Right atrium auricular region (tissue), 2 donors: ENCODE measurements around the gene ARHGAP31. TPM values are rescaled to one million over a fixed set of nuclear protein-coding genes. Genes with fewer than 3 reads are reported as not detected.

Experiments used
- DNase-seq: peaks from one replicate; pipeline ENCODE4 v3.0.0-alpha.2; 2019; ENCODE audit warnings: low spot score
- H3K27ac ChIP-seq, 2 donors: fragments of 200-600 bp; sonication (generic); 1 replicate in 1 of 2; 2 replicates in 1 of 2; pipeline ENCODE4 v1.5.1; 2016 to 2019
- H3K27me3 ChIP-seq, 2 donors: fragments of 200-600 bp; sonication (generic); one replicate each; pipeline versions ENCODE4 v1.5.1 to v1.6.0; 2017 to 2019
- H3K36me3 ChIP-seq: fragments of 200-600 bp; sonication (generic); one replicate; pipeline ENCODE4 v1.5.1; 2016
- H3K4me1 ChIP-seq, 2 donors: fragments of 200-600 bp; sonication (generic); one replicate each; pipeline versions ENCODE4 v1.5.1 to v1.6.0; 2017 to 2019
- H3K4me3 ChIP-seq, 2 donors: fragments of 200-600 bp; sonication (generic); 1 replicate in 1 of 2; 2 replicates in 1 of 2; pipeline ENCODE4 v1.5.1; 2017 to 2019; ENCODE audit warnings: mild to moderate bottlenecking in 1 of 2, moderate library complexity in 1 of 2
- H3K9me3 ChIP-seq, 2 donors: fragments of 200-600 bp; sonication (generic); one replicate each; pipeline ENCODE4 v1.5.1; 2019
- total RNA-seq, 2 donors: library from RNA; depleted of rRNA; stranded (reverse); fragments of >200 nt; gene quantifications; one replicate each; pipeline ENCODE4 v1.1.0, GENCODE V29; 2016
- TF ChIP-seq, protein P1 (sequence below), 2 donors: fragments of 200-600 bp; sonication (generic); IDR thresholded peaks; one replicate each; pipeline ENCODE4 v1.5.1; 2019; ENCODE audit warnings: antibody characterized with exemption in 2 of 2

The ARHGAP31 gene
- total RNA-seq, 2 donors from 2014 or later, result 29.9 to 33.1 TPM

DNA sequence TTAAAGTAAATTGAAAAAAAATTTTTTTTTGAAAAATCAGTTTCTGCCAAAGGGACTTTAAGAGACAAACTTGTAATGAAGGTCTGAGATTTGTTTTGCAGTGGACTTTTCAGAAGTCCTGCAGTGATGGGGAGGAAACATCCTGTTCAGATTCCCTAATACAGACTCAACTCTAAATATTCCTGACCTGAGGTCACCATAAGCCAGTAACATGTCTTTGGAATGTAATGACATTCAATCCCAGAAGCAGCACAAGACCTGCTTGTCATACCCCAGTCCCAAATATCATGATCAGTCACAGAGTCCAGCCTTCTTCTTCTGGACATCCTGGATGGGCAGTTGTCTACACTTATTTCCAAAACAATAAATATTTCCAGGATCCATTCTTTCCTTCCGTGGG, 115.7 kb downstream of the ARHGAP31 start:
- H3K4me3 ChIP-seq, result no peak overlapping the region
- H3K27me3 ChIP-seq, result no peaks in the 10 kb centered on the region
- no peaks in the 10 kb centered on the region for H3K9me3 ChIP-seq
- H3K27ac ChIP-seq, result no peak overlapping the region
- TF ChIP-seq, protein P1, sequence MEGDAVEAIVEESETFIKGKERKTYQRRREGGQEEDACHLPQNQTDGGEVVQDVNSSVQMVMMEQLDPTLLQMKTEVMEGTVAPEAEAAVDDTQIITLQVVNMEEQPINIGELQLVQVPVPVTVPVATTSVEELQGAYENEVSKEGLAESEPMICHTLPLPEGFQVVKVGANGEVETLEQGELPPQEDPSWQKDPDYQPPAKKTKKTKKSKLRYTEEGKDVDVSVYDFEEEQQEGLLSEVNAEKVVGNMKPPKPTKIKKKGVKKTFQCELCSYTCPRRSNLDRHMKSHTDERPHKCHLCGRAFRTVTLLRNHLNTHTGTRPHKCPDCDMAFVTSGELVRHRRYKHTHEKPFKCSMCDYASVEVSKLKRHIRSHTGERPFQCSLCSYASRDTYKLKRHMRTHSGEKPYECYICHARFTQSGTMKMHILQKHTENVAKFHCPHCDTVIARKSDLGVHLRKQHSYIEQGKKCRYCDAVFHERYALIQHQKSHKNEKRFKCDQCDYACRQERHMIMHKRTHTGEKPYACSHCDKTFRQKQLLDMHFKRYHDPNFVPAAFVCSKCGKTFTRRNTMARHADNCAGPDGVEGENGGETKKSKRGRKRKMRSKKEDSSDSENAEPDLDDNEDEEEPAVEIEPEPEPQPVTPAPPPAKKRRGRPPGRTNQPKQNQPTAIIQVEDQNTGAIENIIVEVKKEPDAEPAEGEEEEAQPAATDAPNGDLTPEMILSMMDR (IDR thresholded peaks at IDR 0.05), result no peak
- DNase-seq, result no peak
- no peaks in the 10 kb centered on the region for H3K4me1 ChIP-seq
- H3K36me3 ChIP-seq, result peaks cover 54% of the 10 kb centered on the region

DNA sequence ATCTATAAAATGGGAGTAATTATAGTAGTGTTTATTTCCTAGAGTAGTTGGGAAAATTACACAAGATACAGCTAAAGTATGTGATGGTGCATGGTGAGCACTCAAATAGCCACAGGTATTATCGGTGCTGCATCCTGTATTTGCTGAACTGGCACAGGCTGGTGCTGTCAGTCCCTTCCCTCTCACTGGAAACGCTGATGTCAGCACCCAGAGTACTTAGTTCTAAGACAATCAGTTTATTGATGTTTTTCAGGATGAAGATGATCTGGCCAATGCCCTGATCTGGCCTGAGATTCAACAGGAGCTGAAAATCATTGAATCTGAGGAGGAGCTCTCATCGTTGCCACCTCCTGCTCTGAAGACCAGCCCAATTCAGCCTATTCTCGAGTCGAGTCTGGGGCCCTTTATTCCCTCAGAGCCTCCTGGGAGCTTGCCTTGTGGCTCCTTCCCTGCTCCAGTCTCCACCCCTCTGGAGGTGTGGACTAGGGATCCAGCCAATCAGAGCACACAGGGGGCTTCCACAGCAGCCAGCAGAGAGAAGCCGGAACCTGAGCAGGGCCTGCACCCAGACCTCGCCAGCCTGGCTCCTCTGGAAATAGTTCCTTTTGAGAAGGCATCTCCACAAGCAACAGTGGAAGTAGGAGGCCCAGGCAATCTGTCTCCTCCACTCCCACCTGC, 119.6 kb downstream of the ARHGAP31 start:
- H3K36me3 ChIP-seq, result peaks cover 75% of the 10 kb centered on the region
- peaks cover 0 to 19% of the 10 kb centered on the region in 2 donors for H3K4me1 ChIP-seq
- H3K27ac ChIP-seq, result no peak overlapping the region
- no peaks in the 10 kb centered on the region for H3K9me3 ChIP-seq
- no peak overlapping the region for H3K4me3 ChIP-seq
- no peak for DNase-seq
- H3K27me3 ChIP-seq, result no peaks in the 10 kb centered on the region
- TF ChIP-seq, protein P1 (IDR thresholded peaks at IDR 0.05), result no peak

DNA sequence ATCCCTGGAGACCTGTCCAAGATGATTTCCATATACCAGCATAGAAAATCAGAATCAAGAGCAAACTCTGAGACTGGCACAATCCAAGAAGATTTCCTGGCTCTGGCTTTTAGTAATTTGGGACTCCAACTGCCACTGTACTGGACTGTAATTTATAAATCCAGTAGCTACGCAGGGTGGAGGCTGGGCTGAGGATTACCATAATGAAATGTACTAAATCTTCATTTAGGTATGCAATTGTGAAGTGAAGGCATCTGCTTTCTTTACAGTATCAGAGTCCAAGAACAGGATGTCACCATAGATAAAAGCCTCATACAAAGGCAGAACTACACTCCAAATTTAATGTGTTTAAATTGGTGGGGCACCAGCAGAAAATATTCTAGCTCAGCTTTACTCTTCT, 122.7 kb downstream of the ARHGAP31 start:
- peaks cover 0 to 34% of the 10 kb centered on the region in 2 donors for H3K4me1 ChIP-seq
- no peak overlapping the region for H3K4me3 ChIP-seq
- TF ChIP-seq, protein P1 (IDR thresholded peaks at IDR 0.05), result no peak
- peak overlapping the region; percentile 62 to 86 for H3K27ac ChIP-seq
- no peaks in the 10 kb centered on the region for H3K9me3 ChIP-seq
- peaks cover 45% of the 10 kb centered on the region for H3K36me3 ChIP-seq
- H3K27me3 ChIP-seq, result no peaks in the 10 kb centered on the region
- no peak for DNase-seq

DNA sequence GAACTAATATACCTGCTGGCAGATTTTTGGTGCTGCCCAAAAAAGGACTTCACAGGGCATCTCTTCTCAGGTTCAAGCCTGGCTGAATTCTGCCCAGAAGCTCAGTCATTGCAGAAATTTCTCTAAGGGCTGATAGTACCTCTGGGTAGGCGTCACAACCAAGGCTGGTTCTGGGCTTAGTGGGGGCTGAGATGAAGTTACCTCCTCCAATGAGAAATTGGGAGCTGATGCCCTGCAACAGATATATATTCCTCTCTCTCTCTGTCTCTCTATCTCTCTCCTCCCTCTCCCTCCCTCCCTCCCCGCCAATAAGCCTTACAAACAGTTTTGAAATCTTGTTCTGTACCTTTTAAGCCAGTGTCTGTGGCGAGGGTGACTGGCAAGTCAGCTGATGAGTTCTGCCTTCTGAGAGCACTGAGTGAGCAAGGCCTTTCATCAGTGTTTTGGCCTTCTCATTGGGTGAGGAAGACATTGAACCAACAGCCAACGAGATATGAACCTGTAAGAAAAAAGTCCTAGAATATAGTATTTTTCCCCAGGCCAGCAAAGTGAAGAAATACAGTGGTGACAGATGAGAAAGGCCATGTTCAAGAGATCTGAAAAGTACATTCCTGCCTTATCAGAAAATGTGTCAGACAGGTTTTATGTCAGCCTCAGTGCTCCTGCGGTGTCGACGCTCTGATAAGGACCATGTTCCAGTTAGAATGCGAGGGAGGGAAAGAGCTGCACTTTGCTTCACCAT, 123.8 kb downstream of the ARHGAP31 start:
- no peaks in the 10 kb centered on the region for H3K27me3 ChIP-seq
- peaks cover 37% of the 10 kb centered on the region for H3K36me3 ChIP-seq
- H3K9me3 ChIP-seq, result no peaks in the 10 kb centered on the region
- TF ChIP-seq, protein P1 (IDR thresholded peaks at IDR 0.05), result no peak
- no peak for DNase-seq
- H3K4me3 ChIP-seq, result no peak overlapping the region
- peak overlapping the region; percentile 62 to 86 for H3K27ac ChIP-seq
- peaks cover 0 to 34% of the 10 kb centered on the region in 2 donors for H3K4me1 ChIP-seq

DNA sequence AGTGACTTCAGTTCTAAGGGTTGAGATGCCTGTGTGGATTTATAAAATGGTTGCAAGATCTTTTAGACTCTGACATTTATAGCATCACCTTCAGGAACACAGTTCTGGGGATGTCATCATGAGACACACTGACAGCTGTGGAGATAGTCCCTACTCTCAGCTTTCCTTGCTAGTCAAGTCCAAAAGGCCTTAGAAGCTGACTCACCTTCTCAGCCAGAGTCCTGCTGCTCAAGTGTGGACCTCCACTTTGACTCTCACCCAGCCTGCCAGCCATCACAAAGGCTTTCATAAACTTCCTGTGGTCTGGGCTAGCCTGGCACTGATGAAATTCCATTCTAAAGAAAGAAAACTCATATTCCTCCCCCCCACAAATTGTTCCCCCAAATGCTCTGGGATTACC, 124.5 kb downstream of the ARHGAP31 start:
- Histone ChIP-seq H3K27me3 (no peaks in the 10 kb centered on the region), H3K9me3 (no peaks in the 10 kb centered on the region), H3K4me3 (no peak overlapping the region), H3K36me3 (peaks cover 33% of the 10 kb centered on the region), H3K4me1 (peaks cover 0 to 34% of the 10 kb centered on the region in 2 donors), H3K27ac (peak overlapping the region; percentile 62 to 86)
- DNase-seq, result no peak
- TF ChIP-seq, protein P1 (IDR thresholded peaks at IDR 0.05), result no peak
